Aorta (tissue), 5 donors: ENCODE data around the gene OPN4. TPM values are rescaled to one million over a fixed set of nuclear protein-coding genes. Genes with fewer than 3 reads are reported as not detected.

Source experiments
- ATAC-seq: fragments of 200-7000 bp; cut with Tn5 transposase; one replicate; pipeline ENCODE4 v1.9.1; 2022; ENCODE audit warnings: moderate library complexity; ENCODE audit not compliant: low FRiP score
- DNase-seq, 2 donors: peaks; one replicate each; pipeline ENCODE4 v3.0.0-alpha.2; 2020
- H3K27ac ChIP-seq, 2 donors: one replicate each; pipeline ENCODE4 v1.5.1; 2013; ENCODE audit warnings: low read length in 2 of 2, mild to moderate bottlenecking in 2 of 2, moderate library complexity in 2 of 2, control low read depth in 1 of 2, inconsistent platforms in 1 of 2, low read depth in 1 of 2
- H3K27me3 ChIP-seq, 2 donors: one replicate each; pipeline ENCODE4 v1.6.1; 2013; ENCODE audit warnings: control low read depth in 1 of 2, low read length in 1 of 2, mild to moderate bottlenecking in 1 of 2, moderate library complexity in 1 of 2; ENCODE audit not compliant: insufficient read depth in 2 of 2, control insufficient read depth in 1 of 2
- H3K36me3 ChIP-seq, 2 donors: one replicate each; pipeline ENCODE4 v1.6.1; 2013; ENCODE audit warnings: control low read depth in 1 of 2, low read length in 1 of 2, mild to moderate bottlenecking in 1 of 2; ENCODE audit not compliant: insufficient read depth in 2 of 2, control insufficient read depth in 1 of 2
- H3K4me1 ChIP-seq, 2 donors: one replicate each; pipeline ENCODE4 v1.6.1; 2013; ENCODE audit warnings: low read length in 2 of 2, control low read depth in 1 of 2, mild to moderate bottlenecking in 1 of 2, moderate library complexity in 1 of 2; ENCODE audit not compliant: insufficient read depth in 2 of 2, control insufficient read depth in 1 of 2
- H3K4me3 ChIP-seq, 2 donors: one replicate each; pipeline ENCODE4 v1.5.1; 2013; ENCODE audit warnings: low read length in 2 of 2, control low read depth in 1 of 2, mild to moderate bottlenecking in 1 of 2
- H3K9me3 ChIP-seq: one replicate; pipeline ENCODE4 v1.6.1; 2013; ENCODE audit warnings: mild to moderate bottlenecking, low read length; ENCODE audit not compliant: control insufficient read depth
- WGBS, 2 donors: extraction: QIAGEN DNeasy Blood & Tissue Kit; methylation state at CpG; one replicate each; pipeline ENCODE4 v1.1.7; 2013; 5-methylcytosine and 5-hydroxymethylcytosine counted together
- intact Hi-C, 2 donors: fragments of 100-400 bp; cut with DNase I; formaldehyde crosslinking; loops; one replicate each; pipeline versions ENCODE4 v1.14.2 to v1.15.0; 2022
- polyA plus RNA-seq, 2 donors: library from polyadenylated mRNA; stranded (reverse); fragments of 200-250 nt; gene quantifications; one replicate each; pipeline ENCODE4 v1.2.3, GENCODE V29; 2013
- total RNA-seq, 2 donors: library from RNA; stranded (reverse); fragmentation: NEBNext Ultra II Directional; extraction: Animal tissue kit (Norgen Biotek cat#: 25700); gene quantifications; one replicate each; pipeline ENCODE4 v1.2.1, GENCODE V29; 2021
- donor health status: healthy with polysubstance abuse.
- donor health status: Bipolar disorder and iron deficiency.
- donor health status: DM: no; HTN: no; CAD: no.
- donor health status: DM: no; HTN: no; CAD: no.
- donor health status: DM: yes; HTN: yes; CAD: no.

OPN4 gene
- total and polyA plus RNA-seq, 4 donors = 0.36 TPM; not detected in 3

DNA sequence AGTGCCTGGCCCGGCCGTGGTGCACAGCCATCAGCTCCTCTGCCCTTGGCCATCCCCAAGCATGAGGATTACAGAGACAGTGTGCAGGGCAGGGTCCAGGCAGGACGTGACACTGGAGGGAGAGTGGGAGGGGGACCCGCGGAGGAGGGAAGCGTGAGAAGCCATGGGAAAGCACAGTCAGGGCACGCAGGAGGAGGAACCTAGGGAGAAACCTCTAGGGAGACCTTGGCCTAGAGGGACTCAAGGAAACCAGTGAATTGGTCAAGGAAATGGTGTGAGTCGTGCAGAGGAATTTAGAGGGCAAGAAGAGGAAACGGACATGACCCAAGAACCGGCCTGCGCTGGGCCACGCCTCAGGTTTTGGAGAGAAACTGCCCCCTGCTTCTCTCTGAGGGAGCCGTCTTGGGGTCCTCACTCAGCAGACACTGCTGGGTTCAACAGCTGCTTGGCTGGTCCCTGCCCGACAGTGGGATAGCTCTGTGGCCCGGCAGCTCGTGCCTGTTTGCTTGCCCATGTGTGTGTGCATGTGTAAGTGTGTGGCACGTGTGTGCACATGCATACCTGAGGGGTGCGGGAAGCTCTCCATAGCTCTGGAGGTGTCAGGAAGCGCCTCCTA lies 3.2 kb downstream of the OPN4 start:
- intact Hi-C loops = no loop called here
- 86 to 88% methylated on average over 19 of the region's 19 CpGs for WGBS, 2 donors

DNA sequence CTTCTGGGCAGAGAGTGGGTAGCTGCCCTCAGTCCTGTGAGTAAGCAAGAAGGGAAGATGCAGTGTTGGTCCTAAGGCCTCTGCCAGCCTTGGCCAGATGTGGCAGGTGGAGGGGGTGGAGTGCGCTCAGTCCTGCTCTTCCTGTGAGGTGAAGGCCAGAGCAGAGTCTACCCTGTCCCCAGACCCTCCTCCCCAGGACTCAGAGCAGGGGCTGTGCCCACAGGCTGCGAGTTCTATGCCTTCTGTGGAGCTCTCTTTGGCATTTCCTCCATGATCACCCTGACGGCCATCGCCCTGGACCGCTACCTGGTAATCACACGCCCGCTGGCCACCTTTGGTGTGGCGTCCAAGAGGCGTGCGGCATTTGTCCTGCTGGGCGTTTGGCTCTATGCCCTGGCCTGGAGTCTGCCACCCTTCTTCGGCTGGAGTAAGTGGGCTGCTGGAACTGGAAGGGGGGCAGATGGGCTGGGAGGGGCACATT lies 4.0 kb downstream of the OPN4 start:
- intact Hi-C loops = no loop called here
- no peak overlapping the region for H3K4me3 ChIP-seq
- no peaks in the 10 kb centered on the region for H3K27me3 ChIP-seq
- DNase-seq (peak; percentile 26 to 67), ATAC-seq (no peak)
- H3K4me1 ChIP-seq = no peaks in the 10 kb centered on the region
- H3K36me3 ChIP-seq = no peaks in the 10 kb centered on the region
- 91% methylated on average over 12 of the region's 12 CpGs for WGBS, 2 donors
- H3K27ac ChIP-seq = no peak overlapping the region
- H3K9me3 ChIP-seq = no peaks in the 10 kb centered on the region

More for the DNA sequence above, 3.2 kb downstream of the OPN4 start:
- no peak overlapping the region for H3K4me3 ChIP-seq
- DNase-seq (peak; percentile 24 to 63), ATAC-seq (no peak)
- H3K9me3 ChIP-seq = no peaks in the 10 kb centered on the region
- H3K27me3 ChIP-seq = no peaks in the 10 kb centered on the region
- H3K36me3 ChIP-seq = no peaks in the 10 kb centered on the region
- no peaks in the 10 kb centered on the region for H3K4me1 ChIP-seq
- H3K27ac ChIP-seq = no peak overlapping the region

DNA sequence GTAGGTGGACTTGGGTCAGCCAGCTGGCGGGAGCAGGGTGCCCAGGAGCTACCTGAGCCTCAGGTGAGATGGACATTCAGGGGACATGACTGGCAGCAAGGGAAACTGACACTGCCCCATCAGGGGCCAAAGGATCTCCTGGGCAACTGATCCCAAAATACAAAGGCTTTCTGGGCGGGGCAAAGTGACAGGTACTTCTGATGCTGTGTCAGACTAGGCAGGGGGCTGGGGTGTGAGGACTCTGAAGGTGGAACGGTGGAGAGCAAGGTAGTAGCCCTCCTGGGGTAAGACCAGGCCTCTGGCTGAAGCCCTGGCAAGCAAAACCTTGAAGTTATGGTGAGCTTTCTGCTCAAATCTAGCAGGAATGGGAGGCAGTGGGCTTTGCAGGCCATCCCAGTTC lies 4.4 kb downstream of the OPN4 start:
- H3K4me3 ChIP-seq = no peak overlapping the region
- ATAC-seq = no peak
- 63 to 79% methylated on average over 3 of the region's 3 CpGs for WGBS, 2 donors
- no peaks in the 10 kb centered on the region for H3K27me3 ChIP-seq
- H3K27ac ChIP-seq = no peak overlapping the region
- H3K36me3 ChIP-seq = no peaks in the 10 kb centered on the region
- H3K4me1 ChIP-seq = no peaks in the 10 kb centered on the region
- intact Hi-C loops = no loop called here
- no peak for DNase-seq
- no peaks in the 10 kb centered on the region for H3K9me3 ChIP-seq

DNA sequence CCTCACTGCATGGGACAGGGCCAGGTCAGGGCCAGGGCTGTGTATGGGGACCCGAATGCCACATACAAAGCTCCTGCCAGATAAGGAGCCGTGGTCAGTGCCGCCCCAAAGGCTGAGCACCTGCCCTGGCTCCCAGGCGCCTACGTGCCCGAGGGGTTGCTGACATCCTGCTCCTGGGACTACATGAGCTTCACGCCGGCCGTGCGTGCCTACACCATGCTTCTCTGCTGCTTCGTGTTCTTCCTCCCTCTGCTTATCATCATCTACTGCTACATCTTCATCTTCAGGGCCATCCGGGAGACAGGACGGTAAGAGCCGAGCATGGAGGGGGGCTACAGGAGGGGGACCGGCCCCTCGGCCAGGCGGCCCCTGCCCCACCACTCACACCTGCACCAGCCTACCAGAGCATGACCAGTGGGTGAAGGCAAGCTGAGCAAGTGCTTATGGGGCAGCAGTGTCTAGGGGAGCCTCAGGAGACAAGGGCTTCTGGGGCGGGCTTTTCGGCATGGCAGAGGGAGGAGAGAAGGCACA lies 4.9 kb downstream of the OPN4 start:
- Histone ChIP-seq H3K4me3 (no peak overlapping the region), H3K9me3 (no peaks in the 10 kb centered on the region), H3K27me3 (no peaks in the 10 kb centered on the region), H3K36me3 (no peaks in the 10 kb centered on the region), H3K4me1 (no peaks in the 10 kb centered on the region), H3K27ac (no peak overlapping the region)
- 91 to 96% methylated on average over 19 of the region's 19 CpGs for WGBS, 2 donors
- ATAC-seq = no peak
- peak; percentile 40 to 63 for DNase-seq
- intact Hi-C loops = no loop called here

DNA sequence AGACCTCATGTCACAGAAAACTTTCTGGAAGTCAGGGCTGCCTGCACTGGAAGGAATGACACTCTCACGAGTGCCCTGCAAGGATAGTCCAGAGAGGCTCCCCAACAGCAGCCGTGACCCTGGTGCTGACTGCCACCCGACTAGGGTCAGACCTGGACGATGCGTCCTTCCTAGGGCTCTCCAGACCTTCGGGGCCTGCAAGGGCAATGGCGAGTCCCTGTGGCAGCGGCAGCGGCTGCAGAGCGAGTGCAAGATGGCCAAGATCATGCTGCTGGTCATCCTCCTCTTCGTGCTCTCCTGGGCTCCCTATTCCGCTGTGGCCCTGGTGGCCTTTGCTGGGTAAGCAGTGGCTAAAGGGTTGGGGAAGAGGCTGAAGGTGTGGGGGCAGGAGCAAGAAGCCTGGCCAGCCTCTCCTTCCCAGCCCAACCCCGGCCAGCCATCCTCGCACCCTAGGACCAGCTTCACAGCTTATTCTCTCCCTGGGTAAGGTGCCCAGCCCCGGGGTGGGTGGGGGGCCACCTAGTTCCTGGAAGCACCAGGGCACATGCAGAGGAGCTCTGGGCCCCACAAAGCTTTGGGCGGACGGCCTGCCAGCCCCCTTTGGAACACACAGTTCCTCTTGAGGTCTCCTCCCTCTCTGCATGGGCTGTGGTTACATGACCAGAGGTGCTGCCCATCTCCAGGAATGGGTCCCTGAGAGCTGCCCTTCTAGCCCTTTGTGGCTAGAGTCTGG lies 5.5 kb downstream of the OPN4 start:
- intact Hi-C loops = no loop called here
- Histone ChIP-seq H3K4me3 (no peak overlapping the region), H3K27ac (no peak overlapping the region), H3K27me3 (no peaks in the 10 kb centered on the region), H3K4me1 (peaks cover 0 to 3% of the 10 kb centered on the region in 2 donors), H3K9me3 (no peaks in the 10 kb centered on the region), H3K36me3 (no peaks in the 10 kb centered on the region)
- peak; percentile 42 to 76 for DNase-seq
- ATAC-seq = no peak
- 95 to 98% methylated on average over 17 of the region's 17 CpGs for WGBS, 2 donors

DNA sequence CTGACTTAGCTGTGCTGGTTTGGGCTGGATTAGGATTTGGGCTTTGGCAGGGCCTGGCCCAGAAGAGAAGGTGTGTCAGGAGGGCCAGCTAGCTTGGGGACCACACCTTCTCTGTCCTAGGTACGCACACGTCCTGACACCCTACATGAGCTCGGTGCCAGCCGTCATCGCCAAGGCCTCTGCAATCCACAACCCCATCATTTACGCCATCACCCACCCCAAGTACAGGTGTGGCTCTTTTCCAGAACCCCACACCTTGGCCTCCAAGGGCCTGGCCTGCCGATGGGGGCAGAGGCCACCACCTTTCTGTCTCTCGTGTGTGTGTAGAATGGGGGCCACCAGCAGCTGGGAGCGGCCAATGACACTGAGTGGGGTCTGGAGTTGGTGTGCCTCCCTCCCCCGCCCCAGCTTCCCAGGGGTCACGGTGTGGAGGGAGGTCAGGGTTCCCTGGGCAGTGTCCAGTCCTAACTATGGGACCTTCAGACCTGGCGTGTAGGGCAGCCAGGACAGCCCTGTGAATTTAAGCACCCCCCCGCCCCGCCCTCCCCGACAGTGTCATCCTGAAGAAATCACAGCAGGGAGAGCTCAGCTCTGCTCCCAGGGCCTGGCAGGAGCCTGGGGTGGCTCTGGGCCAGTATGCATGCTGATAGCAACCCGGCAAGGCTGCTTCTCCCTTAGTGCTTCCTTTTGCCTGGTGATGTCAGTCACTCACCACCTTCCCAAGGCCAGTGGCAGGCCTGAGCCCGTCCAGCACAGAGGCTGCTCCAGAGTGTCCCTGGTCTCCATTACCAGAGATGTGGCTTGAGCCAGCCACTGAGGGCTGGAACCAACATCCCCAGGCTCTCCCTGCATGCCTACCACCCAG lies 7.0 kb downstream of the OPN4 start:
- Histone ChIP-seq H3K36me3 (no peaks in the 10 kb centered on the region), H3K4me1 (peaks cover 0 to 3% of the 10 kb centered on the region in 2 donors), H3K27me3 (no peaks in the 10 kb centered on the region), H3K9me3 (no peaks in the 10 kb centered on the region), H3K4me3 (no peak overlapping the region), H3K27ac (no peak overlapping the region)
- 71 to 76% methylated on average over 17 of the region's 17 CpGs for WGBS, 2 donors
- peak; percentile 51 to 77 for DNase-seq
- intact Hi-C loops = no loop called here
- no peak for ATAC-seq

DNA sequence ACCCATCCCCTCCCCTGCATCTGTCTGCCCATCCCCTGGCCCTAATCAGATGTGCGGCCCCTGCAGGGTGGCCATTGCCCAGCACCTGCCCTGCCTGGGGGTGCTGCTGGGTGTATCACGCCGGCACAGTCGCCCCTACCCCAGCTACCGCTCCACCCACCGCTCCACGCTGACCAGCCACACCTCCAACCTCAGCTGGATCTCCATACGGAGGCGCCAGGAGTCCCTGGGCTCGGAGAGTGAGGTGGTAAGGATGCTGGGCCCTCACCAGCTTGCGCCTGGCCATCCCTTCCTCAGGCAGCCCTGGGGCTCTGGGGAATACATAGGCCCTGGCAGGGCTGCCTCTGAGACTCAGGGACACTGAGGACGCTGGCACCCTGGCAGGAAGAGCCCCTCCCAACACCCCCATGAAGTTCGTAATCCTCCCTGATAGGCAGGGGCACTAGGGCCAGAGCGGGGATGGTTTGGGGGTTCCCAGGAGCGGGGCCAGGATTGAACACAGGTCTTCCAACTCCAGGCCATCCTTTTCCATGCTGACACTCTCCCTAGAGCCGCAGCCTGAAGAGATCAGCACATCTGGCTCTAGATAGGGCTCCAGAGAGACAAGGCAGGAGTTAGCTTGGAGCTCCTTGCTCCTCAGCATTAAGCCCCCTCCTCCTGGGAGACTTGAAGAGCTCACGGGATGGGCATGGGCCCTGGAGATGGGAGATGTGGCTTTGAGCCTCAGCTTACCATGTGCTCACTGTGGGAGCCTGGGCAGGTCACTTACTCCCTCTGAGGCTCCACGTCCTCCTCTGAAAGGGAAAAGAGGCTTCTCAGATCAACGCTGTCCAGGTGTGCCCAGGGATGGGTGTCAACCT lies 8.1 kb downstream of the OPN4 start:
- H3K4me1 ChIP-seq = peaks cover 0 to 3% of the 10 kb centered on the region in 2 donors
- no peak overlapping the region for H3K27ac ChIP-seq
- intact Hi-C loops = no loop called here
- H3K4me3 ChIP-seq = no peak overlapping the region
- peak; percentile 39 to 69 for DNase-seq
- 89% methylated on average over 19 of the region's 19 CpGs for WGBS, 2 donors
- no peaks in the 10 kb centered on the region for H3K9me3 ChIP-seq
- H3K27me3 ChIP-seq = no peaks in the 10 kb centered on the region
- H3K36me3 ChIP-seq = no peaks in the 10 kb centered on the region
- no peak for ATAC-seq

DNA sequence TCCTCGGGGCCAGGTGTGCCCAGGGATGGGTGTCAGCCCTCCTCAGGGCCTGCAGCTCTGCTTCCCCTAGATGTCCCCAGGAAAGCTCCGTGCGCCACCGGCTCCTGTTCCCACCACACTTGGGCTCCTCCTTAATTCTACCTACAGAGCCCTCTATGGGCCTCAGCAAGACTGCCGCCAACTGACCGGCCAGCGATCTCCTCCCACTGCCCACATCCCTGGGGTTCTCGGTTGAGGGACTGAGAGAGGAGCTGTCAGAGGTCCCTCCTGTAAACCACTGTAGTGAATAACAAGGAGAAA lies 8.6 kb downstream of the OPN4 start:
- DNase-seq (peak; percentile 30 to 68), ATAC-seq (no peak)
- intact Hi-C loops = no loop called here
- 96 to 98% methylated on average over 8 of the region's 8 CpGs for WGBS, 2 donors
- no peaks in the 10 kb centered on the region for H3K27me3 ChIP-seq
- no peaks in the 10 kb centered on the region for H3K36me3 ChIP-seq
- H3K9me3 ChIP-seq = no peaks in the 10 kb centered on the region
- no peak overlapping the region for H3K4me3 ChIP-seq
- H3K4me1 ChIP-seq = peaks cover 0 to 3% of the 10 kb centered on the region in 2 donors
- no peak overlapping the region for H3K27ac ChIP-seq
